ENCODE data around the gene LOC128125822.

LOC128125822 gene

GRCh38 chr6:63558278-63558677 is 14.0 kb upstream of the LOC128125822 start:
- Histone ChIP-seq H3K18ac (ENCODE audit: low read depth, low read length) (no peak overlapping the region), H2AK5ac (ENCODE audit: low read depth, low read length) (no peak overlapping the region), H4K8ac (ENCODE audit: low read depth in 2 of 2, low read length in 2 of 2) (no peak overlapping the region), H4K91ac (ENCODE audit: insufficient read depth, low read depth, low read length) (no peak overlapping the region), H3K4me1 (ENCODE audit: control insufficient read depth, insufficient read depth, low read length) (no peaks in the 10 kb centered on the region), H3K4me3 (ENCODE audit: insufficient read depth, low read depth, low read length) (no peak overlapping the region), H3K4me2 (ENCODE audit: low read depth, low read length) (no peak overlapping the region), H4K5ac (ENCODE audit: low read depth, low read length) (no peak overlapping the region), H3K23ac (ENCODE audit: low read depth, low read length) (no peak overlapping the region), H2AK9ac (replicated peaks; ENCODE audit: low read depth, low read length, poor library complexity) (no peak overlapping the region), H3K27ac (ENCODE audit: insufficient read depth, low read length) (no peak overlapping the region), H2BK15ac (ENCODE audit: low read depth, low read length) (no peak overlapping the region), H3K9me1 (ENCODE audit: insufficient read depth, low read length) (no peaks in the 10 kb centered on the region), H2AFZ (replicated peaks; ENCODE audit: low read length, poor library complexity) (no peak overlapping the region), H3K56ac (ENCODE audit: extremely low read depth, insufficient read depth, low read length) (no peak overlapping the region), H2BK120ac (ENCODE audit: low read depth, low read length) (no peak overlapping the region), H3K36me3 (ENCODE audit: control insufficient read depth, insufficient read depth, low read length) (no peaks in the 10 kb centered on the region), H2BK5ac (ENCODE audit: low read depth, low read length, poor library complexity, severe bottlenecking) (no peak overlapping the region), H3K9ac (ENCODE audit: low read depth, low read length) (no peak overlapping the region), H3K9me3 (ENCODE audit: control insufficient read depth, insufficient read depth, low read length) (no peaks in the 10 kb centered on the region), H3K4ac (ENCODE audit: low read depth, low read length) (no peak overlapping the region), H3K27me3 (ENCODE audit: control insufficient read depth, insufficient read depth, low read length) (no peaks in the 10 kb centered on the region), H4K20me1 (ENCODE audit: insufficient read depth, low read length) (no peaks in the 10 kb centered on the region), H3K79me1 (ENCODE audit: low read depth in 1 of 2, low read length in 2 of 2) (no peaks in the 10 kb centered on the region), H3K14ac (replicated peaks; ENCODE audit: low read depth, low read length) (no peak overlapping the region), H2BK20ac (ENCODE audit: low read depth, low read length) (no peak overlapping the region)
- in situ Hi-C loops (cut with MboI; ENCODE audit: low sequenced_read_pairs) (loop anchor here (25.0 kb wide), 1 partner anchor 196 kb away; no protein-coding TSS in a partner anchor), intact Hi-C loops (cut with micrococcal nuclease) (no loop called here), dilution Hi-C loops (cut with HindIII; ENCODE audit: low sequenced_read_pairs, unreplicated experiment) (no loop called here)
- POLR2A ChIA-PET (ENCODE audit: unreplicated experiment) = no interaction called here
- ATAC-seq (ENCODE audit: low read depth) = no peak
- CTCF ChIA-PET = no interaction called here
- BruUV-seq (replicated peaks) = no TSS peak
- no peak for TF ChIP-seq MXI1 (IDR thresholded peaks at IDR 0.05; ENCODE audit: borderline replicate concordance, low read depth, low read length)
- DNase-seq = no peak

Measured in IMR-90 (cell line).